ENCODE data around the gene UVSSA. TPM values are rescaled to one million over a fixed set of nuclear protein-coding genes. Genes with fewer than 3 reads are reported as not detected.

The UVSSA gene
- total RNA-seq, 1 experiment from 2014 or later, result 5.8 TPM

DNA sequence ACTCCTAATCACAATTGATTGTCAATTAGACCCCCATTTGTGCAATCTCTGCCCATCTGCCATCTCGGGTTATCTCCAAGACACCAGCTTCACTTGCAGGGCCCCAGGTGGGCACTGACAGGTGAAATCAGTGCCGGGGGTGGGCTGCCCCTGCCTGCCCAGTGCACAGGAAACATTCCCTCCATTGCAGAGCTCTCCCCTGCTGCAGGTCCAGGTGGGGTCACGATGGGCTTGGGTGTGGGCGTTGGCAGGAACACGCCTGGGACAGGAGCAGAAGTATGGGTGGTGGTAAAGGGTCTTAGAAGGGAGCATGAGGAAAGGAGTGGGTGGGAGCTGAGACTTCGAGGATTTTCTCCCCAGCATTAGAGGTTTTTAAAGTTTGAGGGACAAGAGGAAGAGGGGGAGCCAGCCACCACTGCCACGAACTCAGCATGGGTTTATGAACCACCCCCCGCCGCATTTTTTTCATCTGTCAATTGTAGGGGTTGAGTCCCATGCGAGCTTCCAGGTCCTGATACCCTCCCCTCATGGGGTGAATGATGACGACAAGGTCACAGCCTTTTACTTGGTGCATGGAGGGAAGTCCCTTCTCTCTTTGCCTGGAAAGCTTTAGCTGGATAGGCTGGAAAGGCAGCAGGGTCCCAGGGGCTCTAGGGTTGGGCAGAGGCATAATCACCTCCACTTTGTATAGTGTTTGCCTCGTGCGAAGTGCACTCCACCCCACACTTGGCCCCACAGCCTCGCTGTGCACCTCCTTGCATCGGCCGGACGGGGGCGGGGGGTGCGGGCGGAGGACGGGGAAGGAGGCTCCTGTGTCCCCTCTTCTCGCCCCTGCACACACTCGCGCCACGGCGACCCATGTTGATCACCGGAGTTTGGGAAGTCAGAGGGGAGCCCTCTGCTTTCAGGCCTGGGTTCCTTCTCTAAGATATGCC, 62.8 kb downstream of the UVSSA start:
- H3K9me3 ChIP-seq (replicated peaks), result no peaks in the 10 kb centered on the region

DNA sequence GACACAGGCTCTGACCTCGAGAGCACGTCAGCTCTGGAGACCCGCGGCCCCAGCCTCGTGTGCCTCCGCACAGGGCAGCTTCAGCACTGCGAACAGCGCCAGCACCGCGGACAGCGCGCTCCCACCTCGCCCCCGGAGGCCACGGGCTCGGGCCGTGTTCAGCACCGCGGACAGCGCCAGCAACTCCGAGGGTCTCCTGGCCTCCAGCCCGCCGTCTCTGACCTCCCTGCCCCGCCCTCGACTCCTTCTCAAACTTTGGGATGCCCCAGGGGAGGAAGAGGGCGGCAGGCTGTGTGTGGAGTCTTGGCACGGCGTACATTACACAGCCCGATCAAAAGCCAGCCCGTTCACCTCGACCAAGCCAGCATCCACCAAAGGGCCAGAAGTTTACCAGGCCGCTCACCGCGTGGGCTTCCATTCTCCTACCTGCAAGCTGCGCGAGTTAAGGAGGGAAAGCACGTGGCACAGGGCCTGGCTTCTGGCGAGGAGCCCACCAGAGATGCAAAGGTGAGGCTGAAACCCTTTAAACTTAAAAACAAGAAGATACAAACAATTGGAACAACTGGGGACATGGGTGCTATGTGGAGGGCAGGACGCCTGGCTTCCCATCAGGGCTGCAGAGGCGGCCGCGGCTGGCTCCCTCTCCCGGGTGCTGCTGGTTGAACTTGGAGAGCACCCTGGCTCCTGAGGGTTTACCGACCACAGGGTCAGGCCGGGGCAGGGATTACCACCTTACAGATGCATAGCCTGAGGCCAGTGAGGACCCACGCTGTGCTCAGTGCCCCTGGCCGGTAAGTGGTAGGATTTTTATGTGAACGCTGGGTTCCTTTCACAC, 63.7 kb downstream of the UVSSA start:
- Histone ChIP-seq H3K4me3 (no peak overlapping the region), H3K4me1 (no peaks in the 10 kb centered on the region), H3K27ac (no peak overlapping the region), H3K36me3 (no peaks in the 10 kb centered on the region), H3K9me3 (replicated peaks) (no peaks in the 10 kb centered on the region), H3K27me3 (peaks cover 3% of the 10 kb centered on the region; the same call in 1 of the 2 replicates)
- DNase-seq, result peak; percentile 87 to 90

More for the DNA sequence above, 62.8 kb downstream of the UVSSA start:
- Histone ChIP-seq H3K27ac (no peak overlapping the region), H3K27me3 (no peaks in the 10 kb centered on the region), H3K4me3 (no peak overlapping the region), H3K36me3 (no peaks in the 10 kb centered on the region), H3K4me1 (no peaks in the 10 kb centered on the region)
- no peak for DNase-seq

DNA sequence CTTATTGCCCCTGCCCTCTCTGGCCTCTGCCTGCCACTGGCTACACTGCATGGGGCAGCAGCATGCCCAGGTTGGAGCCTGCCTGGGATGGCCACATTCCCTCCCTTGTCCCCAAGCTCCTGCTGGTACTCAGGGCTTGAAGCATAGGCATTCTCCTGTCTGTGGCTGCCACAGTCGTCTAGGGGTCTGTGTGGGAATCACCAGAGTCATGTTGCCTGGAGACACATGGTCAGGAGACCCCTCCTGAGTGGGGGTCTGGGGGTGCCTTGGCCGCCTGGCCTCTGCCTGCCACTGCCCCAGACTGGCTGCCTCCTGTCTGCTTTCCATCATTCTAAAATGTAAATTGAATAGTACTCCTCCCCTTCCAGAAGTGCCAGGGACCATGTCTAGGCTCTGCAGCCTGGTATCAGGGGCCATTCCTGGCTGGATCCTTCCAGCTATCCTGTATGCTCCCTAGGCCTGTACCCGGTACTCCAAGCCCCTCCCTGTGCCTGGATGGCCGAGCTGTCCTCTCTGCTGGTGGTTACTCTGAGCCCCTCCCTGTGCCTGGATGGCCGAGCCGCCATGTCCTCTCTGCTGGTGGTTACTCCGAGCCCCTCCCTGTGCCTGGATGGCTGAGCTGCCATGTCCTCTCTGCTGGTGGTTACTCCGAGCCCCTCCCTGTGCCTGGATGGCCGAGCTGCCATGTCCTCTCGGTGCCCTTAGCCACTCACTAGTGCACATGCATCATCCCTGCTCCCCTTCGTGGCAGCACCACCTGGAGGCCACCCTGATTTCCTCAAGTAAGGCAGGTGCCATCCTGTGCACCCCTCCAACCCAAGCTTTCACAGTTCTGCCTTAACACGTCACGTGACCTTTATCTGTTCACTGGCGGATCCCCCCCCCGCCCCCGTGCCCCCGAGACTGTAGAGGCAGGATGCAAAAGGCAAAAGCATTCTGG, 64.7 kb downstream of the UVSSA start:
- no peaks in the 10 kb centered on the region for H3K9me3 ChIP-seq (replicated peaks)
- no peaks in the 10 kb centered on the region for H3K4me1 ChIP-seq
- DNase-seq, result no peak
- H3K4me3 ChIP-seq, result no peak overlapping the region
- no peaks in the 10 kb centered on the region for H3K36me3 ChIP-seq
- no peak overlapping the region for H3K27ac ChIP-seq
- peaks cover 6% of the 10 kb centered on the region for H3K27me3 ChIP-seq

DNA sequence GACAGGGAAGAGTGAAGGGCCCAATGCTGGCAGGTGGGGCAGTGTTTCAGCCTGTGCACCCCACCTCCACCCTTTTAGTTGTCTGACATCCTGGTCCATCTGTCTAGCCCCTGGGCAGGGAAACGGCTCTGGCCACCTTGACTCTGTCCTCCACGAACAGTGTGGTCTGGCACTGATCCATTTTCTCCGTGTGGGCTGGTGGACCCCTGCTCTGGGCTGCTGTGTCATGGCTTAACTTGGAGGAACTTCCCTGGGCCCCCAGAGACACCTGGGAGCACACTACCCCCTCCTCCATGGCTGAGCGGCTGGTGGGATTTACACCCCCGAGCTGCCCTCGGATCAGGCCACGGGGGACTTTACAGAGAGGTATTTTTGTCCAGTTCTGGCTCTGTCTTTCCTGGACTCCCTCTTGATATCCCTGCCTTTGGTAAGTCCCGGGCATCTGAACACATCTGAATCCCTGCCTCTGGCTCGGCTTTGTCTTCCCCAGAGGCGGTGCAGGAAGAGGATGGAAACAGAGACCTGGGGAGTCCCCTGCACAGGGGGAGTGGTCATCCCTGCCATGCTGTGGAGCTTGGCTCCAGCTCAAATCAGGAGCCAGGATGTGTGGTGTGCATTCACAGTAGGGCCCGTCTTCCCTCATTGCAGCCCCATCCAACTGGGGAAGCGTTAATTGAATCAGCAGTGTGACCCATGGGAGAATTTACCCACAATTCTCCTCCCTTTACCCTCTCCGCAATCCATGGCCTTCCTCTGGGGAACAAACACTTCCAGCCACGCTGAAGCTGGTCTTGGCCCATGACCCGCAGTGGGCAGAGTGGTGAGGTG, 65.6 kb downstream of the UVSSA start:
- no peaks in the 10 kb centered on the region for H3K36me3 ChIP-seq
- H3K4me1 ChIP-seq, result no peaks in the 10 kb centered on the region
- peaks cover 11% of the 10 kb centered on the region for H3K27me3 ChIP-seq
- H3K27ac ChIP-seq, result no peak overlapping the region
- no peaks in the 10 kb centered on the region for H3K9me3 ChIP-seq (replicated peaks)
- DNase-seq, result no peak
- H3K4me3 ChIP-seq, result no peak overlapping the region

DNA sequence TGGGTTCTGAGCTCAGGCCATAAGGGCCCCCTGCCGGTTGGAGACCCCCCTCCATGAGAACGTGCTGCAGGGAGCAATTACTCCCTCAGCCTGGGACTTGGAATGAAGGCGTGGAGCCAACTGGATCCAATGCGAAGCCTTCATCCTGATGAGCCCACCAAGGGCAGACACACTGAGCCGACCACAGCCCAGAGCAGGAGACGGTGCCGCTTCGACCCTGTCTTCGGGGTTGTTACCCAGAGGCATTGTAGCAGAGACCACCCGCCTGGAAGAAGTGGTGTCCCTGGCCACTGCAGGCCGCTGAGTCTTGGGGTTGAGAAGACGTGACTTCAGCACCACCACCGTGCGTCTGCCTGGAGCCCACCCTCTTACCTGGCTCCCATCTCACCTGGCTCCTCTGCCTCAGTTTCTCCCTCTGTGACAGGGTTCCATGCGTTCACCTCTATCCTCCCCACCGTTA, 66.2 kb downstream of the UVSSA start:
- Histone ChIP-seq H3K36me3 (no peaks in the 10 kb centered on the region), H3K4me3 (no peak overlapping the region)

DNA sequence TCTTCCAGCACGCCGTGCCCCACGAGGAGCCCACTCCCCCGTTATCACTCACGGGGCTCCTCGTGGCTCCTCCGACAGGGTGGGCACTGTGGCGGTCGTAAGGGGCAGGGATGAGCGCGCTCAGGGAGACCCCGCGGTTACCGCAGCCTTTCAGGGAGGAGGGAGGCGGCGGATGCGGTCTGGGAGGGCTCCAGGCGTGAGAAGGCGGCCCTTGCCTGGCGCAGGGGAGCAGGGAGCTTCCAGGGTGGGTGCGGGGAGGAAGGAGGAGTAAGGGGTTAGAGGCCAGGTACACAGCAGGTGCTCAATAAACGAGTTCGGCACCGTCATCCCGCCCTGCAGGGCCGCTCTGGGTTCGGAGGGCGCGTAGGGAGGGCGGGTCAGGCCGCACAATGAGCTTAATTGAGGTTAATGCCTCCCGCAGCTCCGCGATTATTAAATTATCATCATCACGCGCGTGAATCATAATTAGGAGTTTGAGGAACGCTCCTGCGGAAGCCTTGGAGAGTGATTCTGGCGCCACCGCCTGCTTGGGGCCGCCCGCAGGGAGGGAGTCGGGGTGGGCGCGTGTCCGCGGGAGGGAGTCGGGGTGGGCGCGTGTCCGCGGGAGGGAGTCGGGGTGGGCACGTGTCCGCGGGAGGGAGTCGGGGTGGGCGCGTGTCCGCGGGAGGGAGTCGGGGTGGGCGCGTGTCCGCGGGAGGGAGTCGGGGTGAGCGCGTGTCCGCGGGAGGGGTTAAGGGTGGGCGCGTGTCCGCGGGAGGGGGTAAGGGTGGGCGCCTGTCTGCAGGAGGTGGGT, 66.9 kb downstream of the UVSSA start:
- no peak overlapping the region for H3K27ac ChIP-seq
- peaks cover 16% of the 10 kb centered on the region for H3K27me3 ChIP-seq
- H3K36me3 ChIP-seq, result no peaks in the 10 kb centered on the region
- no peak overlapping the region for H3K4me3 ChIP-seq
- no peak for DNase-seq
- H3K4me1 ChIP-seq, result no peaks in the 10 kb centered on the region
- no peaks in the 10 kb centered on the region for H3K9me3 ChIP-seq (replicated peaks)

More for the DNA sequence above, 66.2 kb downstream of the UVSSA start:
- H3K4me1 ChIP-seq, result no peaks in the 10 kb centered on the region
- no peaks in the 10 kb centered on the region for H3K9me3 ChIP-seq (replicated peaks)
- H3K27me3 ChIP-seq, result peaks cover 16% of the 10 kb centered on the region
- no peak overlapping the region for H3K27ac ChIP-seq
- no peak for DNase-seq

DNA sequence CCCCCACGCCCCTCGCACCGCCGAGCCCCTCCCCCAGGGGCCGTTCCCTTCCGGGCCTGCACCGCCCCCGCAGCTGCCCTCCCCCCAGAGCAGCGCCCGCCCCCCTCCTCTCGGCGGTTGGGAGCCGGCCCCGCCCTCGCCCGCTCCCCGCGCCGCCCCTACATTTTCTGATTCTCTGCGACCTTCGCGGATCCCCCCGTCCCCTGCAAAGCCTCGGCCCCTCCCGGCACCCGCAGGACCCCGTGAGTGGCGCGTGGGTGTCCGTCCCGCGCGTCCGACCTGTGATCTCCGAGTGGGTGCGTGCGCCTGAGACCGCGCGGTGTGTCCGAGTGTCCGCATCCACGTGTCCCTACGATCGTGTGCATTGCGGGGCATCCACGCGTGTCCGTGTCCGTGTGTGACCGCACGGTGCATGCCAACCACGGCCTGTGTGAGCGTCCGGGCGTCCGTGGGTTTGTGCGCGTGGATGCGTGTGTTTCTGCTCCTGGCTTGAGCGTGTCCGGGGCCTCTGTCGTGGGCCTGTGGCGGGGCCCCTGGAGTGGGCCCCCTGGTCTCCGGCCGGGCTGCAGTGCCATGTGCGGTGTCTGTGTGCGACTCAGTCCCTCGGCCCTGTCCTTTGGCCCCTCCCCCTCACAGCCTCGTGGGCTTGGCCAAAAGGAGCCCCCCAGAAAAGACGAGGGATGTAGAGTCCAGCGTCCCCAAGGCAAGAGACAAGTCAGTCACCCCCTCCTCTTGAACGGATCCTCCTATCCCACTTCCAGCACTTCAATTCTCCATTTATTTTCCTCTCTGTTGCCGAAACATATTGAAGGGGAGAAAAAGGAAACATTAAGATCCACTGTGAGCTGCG, 68.0 kb downstream of the UVSSA start:
- no peak overlapping the region for H3K4me3 ChIP-seq
- no peak overlapping the region for H3K27ac ChIP-seq
- no peaks in the 10 kb centered on the region for H3K9me3 ChIP-seq (replicated peaks)
- peaks cover 16% of the 10 kb centered on the region for H3K27me3 ChIP-seq
- no peaks in the 10 kb centered on the region for H3K4me1 ChIP-seq
- H3K36me3 ChIP-seq, result no peaks in the 10 kb centered on the region
- no peak for DNase-seq

DNA sequence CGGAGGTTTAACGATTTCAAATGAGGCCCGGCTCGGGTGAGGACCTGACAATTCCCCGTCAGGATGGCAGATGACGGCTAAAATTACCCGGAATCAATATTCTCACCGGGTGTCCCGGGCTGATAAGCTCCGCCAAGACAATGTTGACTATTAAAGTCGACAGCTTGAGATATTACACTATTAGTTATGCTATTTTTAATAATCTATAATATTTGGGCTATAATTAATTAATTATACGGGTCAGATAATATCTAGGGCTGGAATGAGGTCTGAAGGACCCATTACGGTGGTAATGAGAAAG, 68.6 kb downstream of the UVSSA start:
- no peak for DNase-seq
- H3K27me3 ChIP-seq, result peaks cover 16% of the 10 kb centered on the region
- H3K36me3 ChIP-seq, result no peaks in the 10 kb centered on the region
- H3K4me3 ChIP-seq, result no peak overlapping the region
- no peak overlapping the region for H3K27ac ChIP-seq
- H3K9me3 ChIP-seq (replicated peaks), result no peaks in the 10 kb centered on the region
- H3K4me1 ChIP-seq, result no peaks in the 10 kb centered on the region

DNA sequence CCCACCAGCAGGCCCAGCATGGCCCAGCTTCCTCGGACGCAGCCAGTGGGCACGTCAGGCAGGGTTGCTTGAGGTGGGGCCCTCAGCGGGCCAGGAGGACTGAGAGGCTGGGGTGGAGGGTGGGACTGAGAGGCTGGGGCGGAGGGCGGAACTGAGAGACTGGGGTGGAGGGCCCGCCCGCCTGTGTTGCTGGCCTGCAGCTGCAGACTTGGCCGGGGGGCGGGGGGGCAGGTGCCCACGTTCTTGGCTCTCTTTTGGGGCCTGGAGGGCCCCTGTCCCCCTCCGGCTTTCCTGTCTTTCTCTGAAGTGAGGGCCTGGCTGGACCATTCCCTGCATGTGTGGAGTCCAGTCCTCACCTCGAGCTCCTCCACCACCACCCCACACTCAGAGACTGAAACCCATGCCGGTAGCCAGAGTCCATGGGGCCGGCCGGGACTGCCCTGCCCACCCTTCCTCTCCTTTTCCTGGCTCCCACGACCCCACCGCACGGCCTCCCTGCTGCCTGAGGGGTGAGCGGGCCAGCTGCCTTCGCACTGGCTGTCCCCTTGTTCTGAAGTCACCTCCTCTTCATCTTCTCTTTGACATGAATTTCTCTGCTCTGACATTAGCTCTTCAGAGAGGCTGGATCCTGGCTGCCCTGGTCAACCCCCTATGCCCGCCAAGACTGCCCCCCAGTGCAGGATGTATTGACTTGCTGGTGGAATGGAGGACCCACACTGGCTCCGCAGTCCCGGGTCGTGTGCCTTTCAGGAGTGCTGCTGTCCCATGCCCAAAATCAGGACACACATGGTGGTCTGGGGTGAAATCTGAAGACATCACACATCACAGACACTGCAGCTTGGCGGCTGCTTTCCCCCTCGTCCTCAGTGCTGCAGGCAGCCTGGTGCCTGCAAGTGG, 69.3 kb downstream of the UVSSA start:
- Histone ChIP-seq H3K4me1 (no peaks in the 10 kb centered on the region), H3K9me3 (replicated peaks) (no peaks in the 10 kb centered on the region), H3K27me3 (peaks cover 16% of the 10 kb centered on the region), H3K27ac (no peak overlapping the region), H3K4me3 (no peak overlapping the region), H3K36me3 (no peaks in the 10 kb centered on the region)
- no peak for DNase-seq

DNA sequence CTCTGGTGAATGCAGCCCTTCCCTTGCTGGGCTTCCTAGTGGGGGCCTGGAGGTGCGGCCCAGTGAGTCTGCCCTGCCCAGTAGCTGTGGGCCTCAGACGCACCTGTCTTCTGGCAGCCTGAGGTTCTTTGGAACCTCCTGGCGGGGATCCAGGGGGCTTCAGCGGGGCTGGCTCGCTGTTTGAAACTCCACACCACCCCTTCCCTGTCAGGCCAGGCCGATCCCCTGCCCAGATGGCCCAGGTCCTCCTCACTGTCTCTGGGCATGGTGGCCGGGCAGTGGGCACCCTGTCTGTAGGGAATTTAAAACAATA, 69.9 kb downstream of the UVSSA start:
- Histone ChIP-seq H3K4me1 (no peaks in the 10 kb centered on the region), H3K9me3 (replicated peaks) (no peaks in the 10 kb centered on the region), H3K36me3 (no peaks in the 10 kb centered on the region), H3K4me3 (no peak overlapping the region), H3K27me3 (peaks cover 16% of the 10 kb centered on the region), H3K27ac (no peak overlapping the region)
- DNase-seq, result peak in 1 of 2 experiments; percentile 31

DNA sequence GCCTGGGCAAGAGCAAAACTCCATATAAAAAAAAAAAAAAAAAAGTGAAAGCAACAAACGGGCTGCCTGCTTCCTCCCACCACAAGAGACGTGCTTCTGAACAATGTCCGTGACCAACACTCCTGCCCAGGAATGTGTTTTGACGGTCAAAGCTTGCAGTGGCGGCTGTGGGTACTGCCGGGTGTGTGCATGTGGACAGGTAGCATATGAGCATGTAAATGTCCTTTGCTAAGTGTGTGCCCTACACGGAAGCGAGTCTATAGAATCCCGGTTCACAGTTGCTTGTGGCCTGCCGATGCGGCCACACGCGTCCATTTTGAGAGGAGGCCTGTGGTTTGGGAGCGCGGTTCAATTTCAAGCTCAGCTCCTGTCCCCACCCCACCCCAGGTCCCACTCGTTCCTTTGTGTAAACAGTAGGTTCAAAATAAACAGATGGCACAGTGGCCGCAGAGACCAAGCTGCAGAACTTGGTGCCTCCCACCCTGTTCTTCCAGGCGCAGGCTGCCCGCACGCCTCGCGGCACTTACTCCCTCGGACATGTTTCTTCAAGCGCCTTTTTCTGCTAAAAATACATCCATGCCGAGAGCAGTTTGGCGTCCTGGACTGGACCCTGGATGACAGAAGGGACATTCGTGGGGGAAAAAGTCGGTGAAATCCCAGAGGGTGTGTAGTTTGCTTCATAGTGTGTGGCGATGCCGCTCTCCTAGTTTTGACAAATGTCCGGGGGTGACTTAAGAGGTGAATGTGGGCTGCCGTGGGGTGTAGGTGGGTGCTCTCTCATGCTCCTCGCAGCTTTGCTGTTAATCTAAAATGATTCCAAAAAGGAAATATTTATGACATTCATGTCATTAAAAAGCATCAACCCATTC, 70.7 kb downstream of the UVSSA start:
- no peaks in the 10 kb centered on the region for H3K4me1 ChIP-seq
- no peak overlapping the region for H3K27ac ChIP-seq
- DNase-seq, result no peak
- no peaks in the 10 kb centered on the region for H3K36me3 ChIP-seq
- no peak overlapping the region for H3K4me3 ChIP-seq
- peaks cover 16% of the 10 kb centered on the region for H3K27me3 ChIP-seq
- no peaks in the 10 kb centered on the region for H3K9me3 ChIP-seq (replicated peaks)
